OCI-LY1 (cell line): ENCODE results near the gene LRRFIP2.

Experiments
- H2AFZ ChIP-seq: fragments of 200-600 bp; sonication (generic), shearing (Covaris generic); 2 replicates; pipeline ENCODE4 v1.6.0; 2014; ENCODE audit warnings: antibody characterized with exemption, mild to moderate bottlenecking, low read length
- H3F3A ChIP-seq: fragments of 200-600 bp; sonication (generic), shearing (Covaris generic); 2 replicates; pipeline ENCODE4 v1.6.0; 2014; ENCODE audit warnings: mild to moderate bottlenecking, antibody characterized with exemption, low read length, moderate library complexity; ENCODE audit not compliant: insufficient read depth
- H3K27ac ChIP-seq: fragments of 200-600 bp; sonication (generic); 2 replicates; pipeline ENCODE4 v1.5.1; 2014; ENCODE audit warnings: low read length, mixed run types, mild to moderate bottlenecking, low read depth; ENCODE audit not compliant: poor library complexity, severe bottlenecking
- H3K27me3 ChIP-seq: fragments of 200-600 bp; sonication (generic); 2 replicates; pipeline ENCODE4 v1.6.0; 2014; ENCODE audit warnings: antibody characterized with exemption, mild to moderate bottlenecking, low read length, moderate library complexity; ENCODE audit not compliant: insufficient read depth
- H3K36me3 ChIP-seq: fragments of 200-600 bp; sonication (generic); 2 replicates; pipeline ENCODE4 v1.6.1; 2014; ENCODE audit warnings: mild to moderate bottlenecking, antibody characterized with exemption, low read length, moderate library complexity, mixed read lengths; ENCODE audit not compliant: insufficient read depth
- H3K4me1 ChIP-seq: fragments of 200-600 bp; sonication (generic); 2 replicates; pipeline ENCODE4 v1.5.1; 2014; ENCODE audit warnings: mild to moderate bottlenecking, low read length, moderate library complexity; ENCODE audit not compliant: insufficient read depth, severe bottlenecking
- H3K4me2 ChIP-seq: fragments of 200-600 bp; sonication (generic), shearing (Covaris generic); 2 replicates; pipeline ENCODE4 v1.6.1; 2014; ENCODE audit warnings: low read length
- H3K4me3 ChIP-seq: fragments of 200-600 bp; sonication (generic); 2 replicates; pipeline ENCODE4 v1.5.1; 2014; ENCODE audit warnings: low read length, low read depth, mild to moderate bottlenecking, mixed read lengths; ENCODE audit not compliant: poor library complexity, severe bottlenecking
- H3K79me2 ChIP-seq: fragments of 200-600 bp; shearing (Covaris generic); 2 replicates; pipeline ENCODE4 v1.6.1; 2016; ENCODE audit warnings: mixed run types, low read length, mixed read lengths; ENCODE audit not compliant: insufficient read depth
- H3K9ac ChIP-seq: fragments of 200-600 bp; sonication (generic), shearing (Covaris generic); 2 replicates; pipeline ENCODE4 v1.6.1; 2014; ENCODE audit warnings: mild to moderate bottlenecking, low read length, mixed read lengths
- H3K9me2 ChIP-seq: fragments of 200-600 bp; sonication (generic), shearing (Covaris generic); 2 replicates; pipeline ENCODE4 v1.6.1; 2014; ENCODE audit warnings: low read depth, mild to moderate bottlenecking, low read length, mixed read lengths
- H3K9me3 ChIP-seq: fragments of 200-600 bp; shearing (Covaris generic); 2 replicates; pipeline ENCODE4 v1.6.1; 2014; ENCODE audit warnings: low read length, mixed read lengths
- H4K20me1 ChIP-seq: fragments of 200-600 bp; sonication (generic), shearing (Covaris generic); 2 replicates; pipeline ENCODE4 v1.6.0; 2016; ENCODE audit warnings: mild to moderate bottlenecking, low read length; ENCODE audit not compliant: insufficient read depth
- EZH2 ChIP-seq: fragments of 200-600 bp; sonication (generic), shearing (Covaris generic); IDR thresholded peaks from 2 replicates; pipeline ENCODE4 v1.8.0; 2017; ENCODE audit warnings: borderline replicate concordance, mixed run types, mild to moderate bottlenecking, antibody characterized with exemption, low read length, moderate library complexity, mixed read lengths
- TF ChIP-seq, protein P1 (sequence below): fragments of 200-600 bp; sonication (generic), shearing (Covaris generic); IDR thresholded peaks from 2 replicates; pipeline ENCODE4 v1.5.1; 2017; ENCODE audit warnings: mild to moderate bottlenecking, antibody characterized with exemption, low read length, moderate library complexity, mixed read lengths

LRRFIP2 gene

DNA sequence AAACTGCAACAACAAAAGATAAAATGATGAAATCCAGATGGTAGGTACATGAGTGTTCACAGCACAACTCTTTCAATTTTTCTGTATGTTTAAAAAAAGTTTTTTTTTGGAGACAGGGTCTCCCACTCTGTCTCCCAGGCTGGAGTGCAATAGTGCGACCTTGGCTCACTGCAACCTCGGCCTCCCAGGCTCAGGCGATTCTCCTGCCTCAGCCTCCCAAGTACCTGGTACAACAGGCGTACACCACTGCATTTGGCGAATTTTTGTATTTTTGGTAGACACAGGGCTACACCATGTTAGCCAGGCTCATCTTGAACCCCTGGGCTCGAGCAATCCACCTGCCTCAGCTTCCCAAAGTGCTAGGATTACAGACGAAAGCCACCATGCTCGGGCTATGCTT is 18.6 kb downstream of the LRRFIP2 start:
- Histone ChIP-seq H2AFZ (no peak overlapping the region), H3F3A (no peaks in the 10 kb centered on the region), H3K4me2 (no peak overlapping the region), H3K27ac (no peak overlapping the region), H3K79me2 (no peaks in the 10 kb centered on the region), H3K9me3 (no peaks in the 10 kb centered on the region), H3K9me2 (no peaks in the 10 kb centered on the region), H3K27me3 (no peaks in the 10 kb centered on the region), H3K4me1 (no peaks in the 10 kb centered on the region), H3K9ac (no peak overlapping the region), H4K20me1 (no peaks in the 10 kb centered on the region), H3K4me3 (no peak overlapping the region), H3K36me3 (peaks cover 16% of the 10 kb centered on the region; the same call in 1 of the 2 replicates)
- TF ChIP-seq, protein P1, sequence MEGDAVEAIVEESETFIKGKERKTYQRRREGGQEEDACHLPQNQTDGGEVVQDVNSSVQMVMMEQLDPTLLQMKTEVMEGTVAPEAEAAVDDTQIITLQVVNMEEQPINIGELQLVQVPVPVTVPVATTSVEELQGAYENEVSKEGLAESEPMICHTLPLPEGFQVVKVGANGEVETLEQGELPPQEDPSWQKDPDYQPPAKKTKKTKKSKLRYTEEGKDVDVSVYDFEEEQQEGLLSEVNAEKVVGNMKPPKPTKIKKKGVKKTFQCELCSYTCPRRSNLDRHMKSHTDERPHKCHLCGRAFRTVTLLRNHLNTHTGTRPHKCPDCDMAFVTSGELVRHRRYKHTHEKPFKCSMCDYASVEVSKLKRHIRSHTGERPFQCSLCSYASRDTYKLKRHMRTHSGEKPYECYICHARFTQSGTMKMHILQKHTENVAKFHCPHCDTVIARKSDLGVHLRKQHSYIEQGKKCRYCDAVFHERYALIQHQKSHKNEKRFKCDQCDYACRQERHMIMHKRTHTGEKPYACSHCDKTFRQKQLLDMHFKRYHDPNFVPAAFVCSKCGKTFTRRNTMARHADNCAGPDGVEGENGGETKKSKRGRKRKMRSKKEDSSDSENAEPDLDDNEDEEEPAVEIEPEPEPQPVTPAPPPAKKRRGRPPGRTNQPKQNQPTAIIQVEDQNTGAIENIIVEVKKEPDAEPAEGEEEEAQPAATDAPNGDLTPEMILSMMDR = no peak
- no peak for TF ChIP-seq EZH2

DNA sequence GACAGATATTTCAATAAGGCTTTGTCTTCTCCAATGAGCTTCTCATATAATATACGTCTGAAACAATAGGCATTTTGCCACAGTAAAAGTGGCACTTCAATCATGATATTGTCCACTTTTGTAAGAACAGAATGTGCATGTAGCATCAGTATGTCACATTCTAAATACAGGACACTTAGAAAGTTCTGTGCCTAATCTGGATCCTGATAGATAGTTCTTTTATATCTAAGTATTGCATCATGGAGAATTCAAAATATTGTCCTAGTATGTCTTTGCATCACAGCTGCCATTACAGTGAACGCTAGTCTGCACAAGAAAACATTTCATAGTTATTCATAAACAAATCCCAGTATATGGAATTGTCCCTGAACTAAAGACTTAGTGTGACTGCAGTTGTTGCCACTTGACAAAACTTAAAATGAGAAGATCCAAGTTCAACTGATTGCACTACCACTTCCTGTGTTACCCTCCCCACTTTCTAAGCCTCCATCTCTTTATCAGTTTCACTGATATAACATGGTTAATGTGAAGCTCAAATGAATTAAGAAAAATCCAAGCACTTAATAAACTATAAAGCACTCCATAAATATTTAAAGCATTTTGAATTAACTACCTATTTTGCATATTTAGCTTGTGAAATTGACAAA is 19.6 kb downstream of the LRRFIP2 start:
- H3K27ac ChIP-seq = no peak overlapping the region
- peaks cover 9% of the 10 kb centered on the region; the same call in 1 of the 2 replicates for H3K36me3 ChIP-seq
- no peaks in the 10 kb centered on the region for H3K9me3 ChIP-seq
- H3K4me3 ChIP-seq = no peak overlapping the region
- no peaks in the 10 kb centered on the region for H3K9me2 ChIP-seq
- no peak overlapping the region for H3K4me2 ChIP-seq
- no peak overlapping the region for H3K9ac ChIP-seq
- TF ChIP-seq, protein P1 = no peak
- no peak for TF ChIP-seq EZH2
- no peaks in the 10 kb centered on the region for H3K79me2 ChIP-seq
- no peaks in the 10 kb centered on the region for H3F3A ChIP-seq
- no peak overlapping the region for H2AFZ ChIP-seq
- H3K27me3 ChIP-seq = no peaks in the 10 kb centered on the region
- no peaks in the 10 kb centered on the region for H3K4me1 ChIP-seq
- no peaks in the 10 kb centered on the region for H4K20me1 ChIP-seq

DNA sequence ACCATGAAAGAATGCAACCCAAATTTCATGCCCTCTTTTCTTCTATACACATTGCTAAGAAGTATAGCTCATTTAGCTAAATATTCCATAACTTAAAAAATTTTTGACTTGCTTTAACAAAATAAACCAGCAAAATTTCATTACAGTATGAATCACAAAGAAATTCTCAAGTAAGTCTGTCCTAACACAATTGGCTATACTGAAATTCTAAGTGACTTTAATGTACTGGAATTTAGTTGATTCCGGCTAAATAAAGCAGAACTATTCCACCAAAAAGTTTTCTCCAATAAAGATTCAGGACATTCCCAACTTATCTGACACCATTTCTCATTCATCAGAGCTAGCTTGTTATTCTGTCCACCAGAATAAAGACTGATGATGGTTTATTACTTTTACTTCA is 23.8 kb downstream of the LRRFIP2 start:
- Histone ChIP-seq H3K36me3 (peaks cover 37% of the 10 kb centered on the region), H3F3A (no peaks in the 10 kb centered on the region), H3K27ac (no peak overlapping the region), H3K27me3 (no peaks in the 10 kb centered on the region), H3K4me2 (no peak overlapping the region), H3K9me2 (no peaks in the 10 kb centered on the region), H3K79me2 (no peaks in the 10 kb centered on the region), H3K4me3 (no peak overlapping the region), H3K9ac (no peak overlapping the region), H3K9me3 (no peaks in the 10 kb centered on the region), H4K20me1 (no peaks in the 10 kb centered on the region), H2AFZ (no peak overlapping the region), H3K4me1 (no peaks in the 10 kb centered on the region)
- TF ChIP-seq EZH2 = no peak
- TF ChIP-seq, protein P1 = no peak
